ENCODE data around the gene TCF23.

The TCF23 gene

DNA sequence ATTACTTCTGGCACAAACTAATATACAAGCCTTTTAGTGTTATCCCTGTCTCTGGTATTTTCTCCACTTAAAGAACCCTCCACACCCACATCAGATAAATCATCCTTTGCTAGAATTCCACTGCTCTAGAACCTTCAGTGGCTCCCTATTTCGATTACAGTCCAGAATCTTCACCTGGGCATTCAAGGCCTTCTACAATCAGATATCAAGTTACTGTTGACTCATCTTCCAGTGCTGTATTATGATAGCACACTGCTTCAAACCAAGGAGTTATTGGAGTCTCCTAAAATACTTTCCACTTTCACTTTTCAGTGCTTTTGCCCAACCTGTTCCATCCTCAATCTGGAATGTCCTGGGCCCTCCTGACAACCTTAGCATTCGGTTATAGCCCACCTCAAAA is 33.3 kb upstream of the TCF23 start (continued):
- TF ChIP-seq, protein P1, sequence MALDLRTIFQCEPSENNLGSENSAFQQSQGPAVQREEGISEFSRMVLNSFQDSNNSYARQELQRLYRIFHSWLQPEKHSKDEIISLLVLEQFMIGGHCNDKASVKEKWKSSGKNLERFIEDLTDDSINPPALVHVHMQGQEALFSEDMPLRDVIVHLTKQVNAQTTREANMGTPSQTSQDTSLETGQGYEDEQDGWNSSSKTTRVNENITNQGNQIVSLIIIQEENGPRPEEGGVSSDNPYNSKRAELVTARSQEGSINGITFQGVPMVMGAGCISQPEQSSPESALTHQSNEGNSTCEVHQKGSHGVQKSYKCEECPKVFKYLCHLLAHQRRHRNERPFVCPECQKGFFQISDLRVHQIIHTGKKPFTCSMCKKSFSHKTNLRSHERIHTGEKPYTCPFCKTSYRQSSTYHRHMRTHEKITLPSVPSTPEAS (tag by site-specific recombination; IDR thresholded peaks at IDR 0.05), result no peak
- TF ChIP-seq ZNF16 (tag by site-specific recombination; IDR thresholded peaks at IDR 0.05; ENCODE audit: low read depth) (peak; percentile 91), PATZ1 (tag by site-specific recombination; IDR thresholded peaks at IDR 0.05) (no peak), ZIC2 (tag by site-specific recombination; IDR thresholded peaks at IDR 0.05) (no peak), ZNF37A (tag by site-specific recombination; IDR thresholded peaks at IDR 0.05) (no peak), KLF8 (tag by site-specific recombination; IDR thresholded peaks at IDR 0.05) (no peak), ZNF621 (tag by site-specific recombination; IDR thresholded peaks at IDR 0.05) (no peak), ZNF10 (tag by site-specific recombination; IDR thresholded peaks at IDR 0.05) (no peak)
- TF ChIP-seq, protein P2, sequence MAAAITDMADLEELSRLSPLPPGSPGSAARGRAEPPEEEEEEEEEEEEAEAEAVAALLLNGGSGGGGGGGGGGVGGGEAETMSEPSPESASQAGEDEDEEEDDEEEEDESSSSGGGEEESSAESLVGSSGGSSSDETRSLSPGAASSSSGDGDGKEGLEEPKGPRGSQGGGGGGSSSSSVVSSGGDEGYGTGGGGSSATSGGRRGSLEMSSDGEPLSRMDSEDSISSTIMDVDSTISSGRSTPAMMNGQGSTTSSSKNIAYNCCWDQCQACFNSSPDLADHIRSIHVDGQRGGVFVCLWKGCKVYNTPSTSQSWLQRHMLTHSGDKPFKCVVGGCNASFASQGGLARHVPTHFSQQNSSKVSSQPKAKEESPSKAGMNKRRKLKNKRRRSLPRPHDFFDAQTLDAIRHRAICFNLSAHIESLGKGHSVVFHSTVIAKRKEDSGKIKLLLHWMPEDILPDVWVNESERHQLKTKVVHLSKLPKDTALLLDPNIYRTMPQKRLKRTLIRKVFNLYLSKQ (tag by site-specific recombination; IDR thresholded peaks at IDR 0.05; ENCODE audit: borderline replicate concordance), result no peak
- TF ChIP-seq, protein P3, sequence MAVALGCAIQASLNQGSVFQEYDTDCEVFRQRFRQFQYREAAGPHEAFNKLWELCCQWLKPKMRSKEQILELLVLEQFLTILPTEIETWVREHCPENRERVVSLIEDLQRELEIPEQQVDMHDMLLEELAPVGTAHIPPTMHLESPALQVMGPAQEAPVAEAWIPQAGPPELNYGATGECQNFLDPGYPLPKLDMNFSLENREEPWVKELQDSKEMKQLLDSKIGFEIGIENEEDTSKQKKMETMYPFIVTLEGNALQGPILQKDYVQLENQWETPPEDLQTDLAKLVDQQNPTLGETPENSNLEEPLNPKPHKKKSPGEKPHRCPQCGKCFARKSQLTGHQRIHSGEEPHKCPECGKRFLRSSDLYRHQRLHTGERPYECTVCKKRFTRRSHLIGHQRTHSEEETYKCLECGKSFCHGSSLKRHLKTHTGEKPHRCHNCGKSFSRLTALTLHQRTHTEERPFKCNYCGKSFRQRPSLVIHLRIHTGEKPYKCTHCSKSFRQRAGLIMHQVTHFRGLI (tag by site-specific recombination; IDR thresholded peaks at IDR 0.05), result no peak

GRCh38 chr2:27117995-27118524 is 30.7 kb upstream of the TCF23 start:
- Histone ChIP-seq H3K4me3 (ENCODE audit: low read depth, low read length) (peak overlapping the region; percentile 34; the same call in 1 of the 2 replicates), H3K36me3 (ENCODE audit: control insufficient read depth in 2 of 2, insufficient read depth in 1 of 2, low read length in 2 of 2) (no peaks in the 10 kb centered on the region), H3K4me1 (ENCODE audit: control insufficient read depth, insufficient read depth, low read length) (no peaks in the 10 kb centered on the region), H3K27ac (ENCODE audit: extremely low read depth, low read depth, low read length) (peak overlapping the region; percentile 67; the same call in 1 of the 2 replicates), H3K9me3 (ENCODE audit: control insufficient read depth, insufficient read depth, low read depth, low read length) (no peaks in the 10 kb centered on the region)
- ChIA-PET CTCF (interaction anchor here (0.8 kb wide), 1 partner anchor 73 kb away, joined by 3 read pairs; no protein-coding TSS in a partner anchor), POLR2A (no interaction called here)
- no peak for TF ChIP-seq ZNF174 (tag by site-specific recombination; IDR thresholded peaks at IDR 0.05)
- TF ChIP-seq, protein P4, sequence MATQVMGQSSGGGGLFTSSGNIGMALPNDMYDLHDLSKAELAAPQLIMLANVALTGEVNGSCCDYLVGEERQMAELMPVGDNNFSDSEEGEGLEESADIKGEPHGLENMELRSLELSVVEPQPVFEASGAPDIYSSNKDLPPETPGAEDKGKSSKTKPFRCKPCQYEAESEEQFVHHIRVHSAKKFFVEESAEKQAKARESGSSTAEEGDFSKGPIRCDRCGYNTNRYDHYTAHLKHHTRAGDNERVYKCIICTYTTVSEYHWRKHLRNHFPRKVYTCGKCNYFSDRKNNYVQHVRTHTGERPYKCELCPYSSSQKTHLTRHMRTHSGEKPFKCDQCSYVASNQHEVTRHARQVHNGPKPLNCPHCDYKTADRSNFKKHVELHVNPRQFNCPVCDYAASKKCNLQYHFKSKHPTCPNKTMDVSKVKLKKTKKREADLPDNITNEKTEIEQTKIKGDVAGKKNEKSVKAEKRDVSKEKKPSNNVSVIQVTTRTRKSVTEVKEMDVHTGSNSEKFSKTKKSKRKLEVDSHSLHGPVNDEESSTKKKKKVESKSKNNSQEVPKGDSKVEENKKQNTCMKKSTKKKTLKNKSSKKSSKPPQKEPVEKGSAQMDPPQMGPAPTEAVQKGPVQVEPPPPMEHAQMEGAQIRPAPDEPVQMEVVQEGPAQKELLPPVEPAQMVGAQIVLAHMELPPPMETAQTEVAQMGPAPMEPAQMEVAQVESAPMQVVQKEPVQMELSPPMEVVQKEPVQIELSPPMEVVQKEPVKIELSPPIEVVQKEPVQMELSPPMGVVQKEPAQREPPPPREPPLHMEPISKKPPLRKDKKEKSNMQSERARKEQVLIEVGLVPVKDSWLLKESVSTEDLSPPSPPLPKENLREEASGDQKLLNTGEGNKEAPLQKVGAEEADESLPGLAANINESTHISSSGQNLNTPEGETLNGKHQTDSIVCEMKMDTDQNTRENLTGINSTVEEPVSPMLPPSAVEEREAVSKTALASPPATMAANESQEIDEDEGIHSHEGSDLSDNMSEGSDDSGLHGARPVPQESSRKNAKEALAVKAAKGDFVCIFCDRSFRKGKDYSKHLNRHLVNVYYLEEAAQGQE (tag by site-specific recombination; IDR thresholded peaks at IDR 0.05), result no peak
- no peak for TF ChIP-seq SALL2 (tag by site-specific recombination; IDR thresholded peaks at IDR 0.05; ENCODE audit: borderline replicate concordance)
- TF ChIP-seq YY2 (tag by site-specific recombination; IDR thresholded peaks at IDR 0.05), result no peak
- no peak for TF ChIP-seq ZFP69B (tag by site-specific recombination; IDR thresholded peaks at IDR 0.05)
- 0 out of 2 replicates have a peak, but pooled peaks have one; percentile 17 for TF ChIP-seq ZBTB17 (tag by site-specific recombination; IDR thresholded peaks at IDR 0.05)
- peak; percentile 32; the same call in 1 of the 2 replicates for TF ChIP-seq ZNF335 (tag by site-specific recombination; conservative IDR thresholded peaks at IDR 0.05)
- TF ChIP-seq ZNF146 (tag by site-specific recombination; IDR thresholded peaks at IDR 0.05), result no peak
- no peak for TF ChIP-seq ZNF302 (tag by site-specific recombination; IDR thresholded peaks at IDR 0.05; ENCODE audit: low read depth)
- TF ChIP-seq ZNF837 (tag by site-specific recombination; IDR thresholded peaks at IDR 0.05), result no peak
- no peak for TF ChIP-seq ZBTB48 (tag by site-specific recombination; IDR thresholded peaks at IDR 0.05)
- TF ChIP-seq ZNF701 (tag by site-specific recombination; IDR thresholded peaks at IDR 0.05), result no peak
- TF ChIP-seq ZBTB7A (tag by site-specific recombination; IDR thresholded peaks at IDR 0.05; ENCODE audit: low read depth), result no peak
- TF ChIP-seq ZNF621 (tag by site-specific recombination; IDR thresholded peaks at IDR 0.05), result no peak
- 0 out of 2 replicates have a peak, but pooled peaks have one; percentile 17 for TF ChIP-seq ZEB2 (tag by site-specific recombination; IDR thresholded peaks at IDR 0.05)
- no peak for TF ChIP-seq ZNF239 (tag by site-specific recombination; IDR thresholded peaks at IDR 0.05)
- TF ChIP-seq ZNF473 (tag by site-specific recombination; IDR thresholded peaks at IDR 0.05), result no peak
- TF ChIP-seq ZNF350 (tag by site-specific recombination; IDR thresholded peaks at IDR 0.05), result no peak
- no peak for TF ChIP-seq ZNF830 (tag by site-specific recombination; IDR thresholded peaks at IDR 0.05; ENCODE audit: low read depth)
- no peak for TF ChIP-seq ZNF184 (tag by site-specific recombination; IDR thresholded peaks at IDR 0.05)

Measured in HEK293 (cell line).